GM18499 (cell line): ENCODE results near the gene CCNI.

Source experiments
- ATAC-seq: cut with Tn5 transposase; IDR thresholded peaks from one replicate; pipeline ENCODE4 v1.9.1; 2021; ENCODE audit warnings: moderate number of reproducible peaks; ENCODE audit not compliant: insufficient read depth, unreplicated experiment

The CCNI gene

DNA sequence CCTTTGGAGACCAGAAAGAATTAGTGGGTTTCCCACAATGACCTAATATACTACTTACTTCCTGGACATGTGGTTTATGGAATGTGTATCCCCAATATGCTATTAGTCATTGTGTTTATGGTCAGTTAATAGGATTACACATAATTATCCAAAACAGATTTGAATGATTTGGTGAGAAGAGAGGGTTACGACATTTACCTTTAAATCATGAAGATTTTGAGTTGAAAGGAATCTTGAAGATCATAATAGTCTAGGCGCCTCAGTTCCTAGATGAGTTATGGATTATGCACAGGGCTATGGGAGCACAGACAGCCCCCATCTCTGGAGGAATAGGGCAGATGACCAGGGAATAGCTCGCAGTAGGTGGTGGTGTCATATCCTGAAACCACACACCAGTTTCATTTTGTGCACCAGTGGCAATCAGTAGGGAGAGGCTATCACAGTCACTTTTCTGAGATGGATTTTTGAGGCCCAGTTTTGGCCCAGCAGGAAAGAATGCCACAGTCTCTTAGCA lies 64.9 kb downstream of the CCNI start:
- ATAC-seq = no peak

DNA sequence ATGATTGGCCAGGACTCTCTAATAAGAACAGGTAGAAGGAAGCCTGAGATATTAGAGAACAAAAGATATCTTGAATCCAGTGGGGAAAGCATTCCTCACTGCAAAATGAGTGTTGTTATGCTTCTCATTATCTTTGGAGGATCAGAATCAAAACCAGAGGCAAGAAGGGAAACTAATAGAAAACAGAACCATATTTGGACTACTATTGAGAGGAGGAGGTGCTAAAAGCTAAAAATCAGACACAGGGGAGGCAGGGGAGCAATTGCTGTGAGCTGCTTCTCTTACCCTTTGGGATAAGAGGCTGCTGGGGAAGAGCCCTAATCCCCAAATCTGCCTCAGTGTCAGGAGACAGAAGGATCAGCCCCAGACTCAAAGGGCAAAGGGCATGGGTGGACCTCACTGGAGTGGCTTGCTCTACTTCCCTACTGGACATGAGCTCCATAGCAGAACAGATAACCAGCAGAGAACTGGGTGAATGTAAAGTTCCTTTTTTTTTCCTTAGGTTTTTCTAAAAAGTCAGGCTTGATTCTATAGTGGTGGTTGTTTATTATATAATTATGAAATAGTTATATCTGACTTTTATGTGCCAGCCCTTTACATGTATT lies 66.2 kb downstream of the CCNI start:
- no peak for ATAC-seq

DNA sequence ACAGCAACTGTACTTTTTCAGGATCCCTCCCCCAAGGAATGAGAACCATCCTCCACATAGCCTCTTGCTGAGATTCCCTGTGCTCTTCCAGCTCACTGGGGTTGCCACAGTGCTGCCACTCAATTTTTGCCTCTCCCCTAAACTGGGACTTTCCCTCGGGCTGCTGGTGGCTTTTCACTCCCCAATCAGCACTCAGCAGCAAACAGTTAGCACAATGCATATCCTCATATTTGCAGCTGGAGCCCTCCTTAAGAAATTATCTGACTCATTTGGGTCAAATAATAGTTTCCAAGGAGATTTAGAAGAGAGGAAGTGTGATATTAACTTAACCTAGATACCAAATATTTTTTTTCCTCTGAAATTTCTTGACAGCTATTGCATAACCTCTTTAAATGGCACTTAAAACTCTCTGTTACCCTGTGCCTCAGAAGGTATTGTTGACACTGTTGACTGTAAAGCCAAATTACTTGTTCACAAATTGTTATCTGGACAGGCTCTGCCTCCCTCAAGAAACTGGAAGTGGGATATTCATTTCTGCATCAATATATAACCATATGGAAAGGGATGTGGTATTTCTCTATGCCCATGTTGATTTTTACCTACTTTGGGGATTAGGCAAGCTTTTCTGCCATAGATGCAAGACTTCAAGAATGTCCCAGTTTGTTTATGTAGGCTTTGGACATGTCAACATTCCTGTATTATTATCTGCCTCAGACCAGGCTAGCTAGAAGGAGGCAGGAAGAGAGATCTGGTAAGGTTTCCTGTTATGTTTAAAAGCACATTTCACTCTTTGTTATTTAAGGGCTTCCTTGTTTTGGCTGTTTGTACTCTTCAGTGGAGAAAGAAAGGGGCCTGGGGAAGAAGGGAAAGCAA lies 68.2 kb downstream of the CCNI start:
- ATAC-seq = no peak

DNA sequence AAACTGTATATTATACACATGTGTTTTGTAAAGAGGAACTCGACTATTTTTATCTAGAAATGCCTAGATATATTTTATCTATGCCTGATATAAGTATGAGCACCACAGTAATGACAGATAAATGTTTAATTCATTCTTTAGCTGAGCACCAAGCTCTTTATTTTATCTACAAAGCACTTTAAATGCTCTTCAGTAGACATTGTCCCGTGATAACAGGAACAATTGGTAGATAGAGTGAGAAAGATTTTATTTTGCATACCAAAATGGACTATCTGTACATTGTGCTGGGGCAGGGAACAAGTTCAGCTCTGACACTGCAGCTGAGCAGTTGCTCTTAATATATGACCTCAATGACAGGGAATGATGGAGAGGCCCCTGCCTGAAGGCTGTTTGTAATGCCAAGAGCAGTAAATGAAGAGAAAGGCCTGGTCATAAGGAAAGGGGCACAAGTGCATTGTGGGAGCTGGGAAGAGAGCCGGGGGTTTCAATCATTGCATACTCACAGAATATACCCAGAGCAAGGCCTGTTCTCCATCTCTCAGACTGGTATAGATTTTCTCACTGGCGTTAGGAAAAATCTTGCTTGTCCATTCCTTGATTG lies 68.9 kb downstream of the CCNI start:
- no peak for ATAC-seq

DNA sequence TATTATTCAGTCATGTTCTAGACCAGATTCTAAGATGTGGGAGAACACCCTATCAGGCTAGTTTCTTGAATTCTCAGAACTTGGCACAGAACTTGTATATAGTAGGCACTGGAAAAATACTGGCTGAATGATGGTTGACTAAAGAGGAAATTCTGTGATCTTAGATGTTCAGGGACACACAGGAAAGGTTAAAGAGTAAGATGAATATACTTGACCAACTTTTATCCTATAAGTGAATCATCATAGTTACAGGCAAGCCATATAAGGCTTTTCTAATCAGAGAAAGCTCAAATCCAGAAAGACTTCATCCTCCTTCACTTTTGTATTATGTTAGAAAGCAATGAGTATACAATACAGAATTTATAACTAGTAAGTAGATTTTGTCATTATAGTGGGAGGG lies 72.4 kb downstream of the CCNI start:
- no peak for ATAC-seq

DNA sequence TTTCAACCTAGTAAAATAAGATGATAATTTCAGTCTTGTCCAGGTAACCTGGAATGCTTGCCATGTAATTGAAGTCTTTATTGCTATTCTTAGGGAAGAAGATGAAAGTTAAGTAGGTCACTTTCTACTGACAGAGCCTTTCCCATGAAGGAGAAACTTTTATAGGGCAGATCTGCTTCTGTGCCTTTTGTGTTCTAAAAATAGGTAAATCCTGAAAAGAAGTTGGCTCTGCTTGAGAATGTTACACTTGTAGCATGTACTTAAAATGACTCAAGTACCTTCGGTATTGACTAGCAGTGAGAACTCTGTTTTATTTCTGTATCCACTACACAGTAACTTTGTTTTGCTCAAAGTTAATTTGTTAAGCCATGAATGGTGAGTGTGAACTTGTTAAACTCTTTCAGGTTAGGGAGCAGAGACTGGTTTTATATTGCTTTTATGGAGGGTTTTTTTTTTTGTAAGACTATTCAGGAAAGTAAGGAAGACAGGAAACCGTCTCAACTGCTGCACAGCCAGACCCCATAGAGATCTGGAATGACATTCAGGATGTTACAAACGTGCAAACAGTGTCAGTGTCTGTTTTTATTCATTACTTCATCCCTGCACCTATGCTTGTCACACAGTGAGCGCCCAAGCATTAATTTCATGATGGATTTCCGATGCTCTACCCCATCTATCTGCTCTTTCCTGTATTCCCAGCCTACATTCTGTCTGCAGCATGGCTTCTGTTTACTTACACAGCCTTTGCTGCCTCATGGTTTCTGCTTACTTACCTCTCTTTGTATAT lies 73.3 kb downstream of the CCNI start:
- ATAC-seq = no peak

DNA sequence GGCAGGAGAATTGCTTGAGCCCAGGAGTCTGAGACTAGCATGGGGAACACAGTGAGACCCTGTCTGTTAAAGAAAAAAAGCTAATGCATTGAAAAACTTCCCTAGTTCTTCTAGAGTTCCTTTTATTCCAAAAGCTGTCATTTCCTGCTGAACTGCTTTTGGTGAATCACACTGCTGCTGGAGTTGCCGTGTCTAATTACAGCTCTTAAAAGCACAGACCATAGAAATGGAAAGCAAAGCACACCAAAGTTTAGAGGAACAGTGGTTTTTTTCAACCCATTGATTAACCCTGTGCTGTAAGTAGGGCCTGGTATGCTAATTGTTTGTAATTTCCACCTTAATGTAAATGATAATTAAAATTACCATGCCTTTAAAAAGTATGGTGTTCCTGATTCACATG lies 73.9 kb downstream of the CCNI start:
- no peak for ATAC-seq

DNA sequence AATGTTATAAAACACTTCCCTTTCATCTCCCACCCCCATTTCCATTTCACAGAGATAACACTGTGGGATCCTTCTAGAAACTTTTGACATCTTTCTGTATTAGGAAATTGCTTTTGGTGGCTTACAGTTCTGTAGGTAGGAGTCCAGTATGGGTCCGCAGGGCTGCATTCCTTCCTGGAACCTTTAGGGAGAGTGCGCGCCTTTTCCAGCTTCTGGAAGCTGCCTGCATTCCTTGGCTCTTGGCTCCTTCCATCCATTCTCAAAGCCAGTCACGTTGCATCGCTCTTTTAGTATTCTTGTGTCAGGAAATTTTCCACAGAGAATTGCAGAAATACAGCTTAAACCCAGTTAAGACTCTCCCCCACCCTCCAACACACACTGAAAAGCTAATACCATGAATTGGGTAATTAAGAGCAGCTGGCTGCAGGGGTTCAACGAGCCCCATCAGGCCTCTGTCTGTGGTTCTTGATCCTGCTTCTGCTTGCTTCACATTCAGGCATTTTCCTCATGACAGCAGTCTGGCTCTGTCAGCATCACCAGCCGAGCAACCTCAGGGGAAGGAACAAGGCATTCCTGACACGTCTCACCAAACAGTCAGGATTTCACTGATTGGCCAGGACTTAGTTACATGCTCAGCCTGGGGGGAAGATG lies 77.4 kb downstream of the CCNI start:
- no peak for ATAC-seq

DNA sequence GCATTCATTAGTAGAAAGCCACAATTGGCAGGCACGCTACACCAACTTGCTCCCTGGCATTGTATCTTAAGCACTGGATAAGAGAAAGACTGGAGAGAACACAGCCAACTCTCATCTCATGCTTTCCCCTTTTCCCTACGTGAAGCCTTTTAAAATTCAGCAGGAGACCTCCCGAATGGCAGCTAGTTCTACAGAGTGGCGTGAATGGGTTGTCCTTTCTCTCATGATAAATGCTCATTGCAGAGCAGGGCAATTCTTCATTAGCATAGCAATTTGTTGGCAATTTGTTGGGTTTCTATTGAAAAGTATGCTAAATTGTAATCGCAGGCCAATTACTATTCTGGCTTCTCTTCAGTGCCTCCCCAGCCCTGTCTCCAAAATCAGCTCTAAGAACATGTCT lies 78.3 kb downstream of the CCNI start:
- ATAC-seq = no peak
